GM12878 (cell line): ENCODE data around the gene MYO1E. TPM values are rescaled to one million over a fixed set of nuclear protein-coding genes. Genes with fewer than 3 reads are reported as not detected.
A peak's percentile ranks its signal among the peaks of the same experiment; 100 is the strongest.
"Not testable (repeated sequence)": the region's sequence is repeated elsewhere in the genome, so short reads cannot be mapped to it uniquely, and the experiment has no call there.

Experiments used
- ATAC-seq: fragments of 200-7000 bp; cut with Tn5 transposase; 3 replicates; pipeline ENCODE4 v1.9.1; 2020; ENCODE audit warnings: mild to moderate bottlenecking, moderate library complexity
- BruUV-seq: library from RNA; stranded (reverse); fragments of 400-500 nt; replicated peaks from 2 replicates; lab custom pipeline; 2021; lab: Mats Ljungman, UMichigan
- CTCF ChIA-PET: fragments of 300-600 bp; sonication (Branson Sonifier 250); formaldehyde crosslinking; extraction: SDS; loops from one replicate; lab custom pipeline; 2021; ENCODE audit warnings: inconsistent platforms; lab: Yijun Ruan, JAX
- POLR2A ChIA-PET: fragments of 350-600 bp; formaldehyde crosslinking; extraction: SDS; loops from one replicate; lab custom pipeline; 2021; ENCODE audit warnings: inconsistent platforms; lab: Charles Lee
- RAD21 ChIA-PET: fragments of 300-600 bp; sonication (Branson Sonifier 250); formaldehyde crosslinking; loops from one replicate; lab custom pipeline; 2023; ENCODE audit warnings: antibody characterized with exemption; ENCODE audit not compliant: unreplicated experiment; lab: Charles Lee
- SMC1A ChIA-PET: fragments of 300-600 bp; sonication (Branson Sonifier 250); formaldehyde crosslinking; loops from one replicate; lab custom pipeline; 2023; ENCODE audit not compliant: unreplicated experiment, uncharacterized antibody; lab: Charles Lee
- DNase-seq: peaks from one replicate; pipeline ENCODE4 v3.0.0-alpha.2; 2011; ENCODE audit warnings: low read depth, low spot score
- FAIRE-seq: peaks from 3 replicates; lab custom pipeline; 2011; peaks lifted over from hg19 to GRCh38; lab: Jason Lieb, UNC
- H2AFZ ChIP-seq: 2 replicates; pipeline ENCODE4 v1.6.0; 2011; ENCODE audit warnings: low read depth, low read length, control low read depth; ENCODE audit not compliant: control insufficient read depth
- H3K27ac ChIP-seq: 2 replicates; pipeline ENCODE4 v1.5.1; 2011; ENCODE audit warnings: control low read depth; ENCODE audit not compliant: control insufficient read depth, insufficient read depth
- H3K27me3 ChIP-seq, 2 experiments: replicated peaks in 1 of 2; 2 replicates each; pipeline versions ENCODE4 v1.6.0 to v1.6.1; 2011; ENCODE audit warnings: low read length in 1 of 2; ENCODE audit not compliant: control insufficient read depth in 2 of 2, insufficient read depth in 2 of 2
- H3K36me3 ChIP-seq, 2 experiments: 2 replicates each; pipeline ENCODE4 v1.5.1; 2011; ENCODE audit warnings: low read length in 1 of 2; ENCODE audit not compliant: control insufficient read depth in 2 of 2, insufficient read depth in 2 of 2
- H3K4me1 ChIP-seq: 2 replicates; pipeline ENCODE4 v1.6.1; 2011; ENCODE audit warnings: mild to moderate bottlenecking, low read length, moderate library complexity, mixed read lengths; ENCODE audit not compliant: control insufficient read depth, insufficient read depth
- H3K4me2 ChIP-seq: 2 replicates; pipeline ENCODE4 v1.6.0; 2011; ENCODE audit warnings: control low read depth; ENCODE audit not compliant: control insufficient read depth, insufficient read depth
- H3K4me3 ChIP-seq: fragments of 200-600 bp; sonication (generic); 2 replicates; pipeline ENCODE4 v1.5.1; 2016
- H3K79me2 ChIP-seq: 2 replicates; pipeline ENCODE4 v1.6.0; 2011; ENCODE audit warnings: low read length; ENCODE audit not compliant: control insufficient read depth, insufficient read depth
- H3K9ac ChIP-seq: 2 replicates; pipeline ENCODE4 v1.8.0; 2011; ENCODE audit warnings: low read length, control low read depth, mixed read lengths; ENCODE audit not compliant: control insufficient read depth, insufficient read depth
- H3K9me3 ChIP-seq: replicated peaks from 3 replicates; pipeline ENCODE4 v1.5.1; 2011; ENCODE audit warnings: mild to moderate bottlenecking, low read length; ENCODE audit not compliant: control insufficient read depth, insufficient read depth
- H4K20me1 ChIP-seq: 2 replicates; pipeline ENCODE4 v1.6.0; 2011; ENCODE audit not compliant: control insufficient read depth, insufficient read depth
- BACH1 ChIP-seq: fragments of 450-650 bp; IDR thresholded peaks from 2 replicates; pipeline ENCODE4 v1.6.1; 2017; ENCODE audit warnings: mild to moderate bottlenecking, borderline replicate concordance
- IKZF1 ChIP-seq: fragments of 450-650 bp; conservative IDR thresholded peaks from 2 replicates; pipeline ENCODE4 v1.6.1; 2017; ENCODE audit warnings: antibody characterized with exemption, mild to moderate bottlenecking
- NFYA ChIP-seq: IDR thresholded peaks from 2 replicates; pipeline ENCODE4 v1.6.1; 2011; ENCODE audit warnings: low read depth, mild to moderate bottlenecking, low read length, improper control_type of control experiment, borderline replicate concordance
- WGBS: methylation state at CpG from one replicate; pipeline ENCODE4 v1.1.6; 2016; ENCODE audit warnings: low lambda C conversion rate; ENCODE audit not compliant: insufficient replicate concordance, insufficient coverage; ENCODE audit errors: missing lambda C conversion rate; 5-methylcytosine and 5-hydroxymethylcytosine counted together
- in situ Hi-C: fragments of 300-500 bp; cut with MboI; formaldehyde crosslinking; loops from 9 replicates; pipeline ENCODE4 v1.14.3; 2018; ENCODE audit warnings: mixed read lengths
- intact Hi-C: fragments of 100-400 bp; cut with micrococcal nuclease; formaldehyde crosslinking; loops from one replicate; pipeline ENCODE4 v1.14.2; 2022; ENCODE audit not compliant: unreplicated experiment
- polyA plus RNA-seq, 11 experiments: library from polyadenylated mRNA; depleted of rRNA in 4 of 11; unstranded in 6 of 11; stranded (reverse) in 5 of 11; fragments of >200 nt; fragmentation: Nextera tagmentation in 4 of 11; fragmentation: Illumina TruSeq in 1 of 11; extraction: Ambion mirVana in 4 of 11; extraction: Trizol in 1 of 11; gene quantifications; 1 replicate in 1 of 11; 2 replicates in 10 of 11; pipeline versions ENCODE4 v1.2.1 to v1.2.3, GENCODE V29; 2011 to 2016; ENCODE audit warnings: inconsistent platforms in 2 of 11, missing spikeins in 2 of 11, low read depth in 1 of 11
- total RNA-seq, 4 experiments: library from RNA; depleted of rRNA in 3 of 4; stranded (reverse); fragments of >200 nt in 3 of 4; fragmentation: Illumina TruSeq in 1 of 4; extraction: Trizol in 1 of 4; gene quantifications; 2 replicates each; pipeline versions ENCODE4 v1.2.1 to v1.2.3, GENCODE V29; 2013 to 2021

Gene MYO1E
- total and polyA plus RNA-seq, 10 of the 15 experiments (the other 5 are each of a cell fraction or from before 2014, with no cell fraction given) = 10.3 to 266 (median 64.9) TPM

DNA sequence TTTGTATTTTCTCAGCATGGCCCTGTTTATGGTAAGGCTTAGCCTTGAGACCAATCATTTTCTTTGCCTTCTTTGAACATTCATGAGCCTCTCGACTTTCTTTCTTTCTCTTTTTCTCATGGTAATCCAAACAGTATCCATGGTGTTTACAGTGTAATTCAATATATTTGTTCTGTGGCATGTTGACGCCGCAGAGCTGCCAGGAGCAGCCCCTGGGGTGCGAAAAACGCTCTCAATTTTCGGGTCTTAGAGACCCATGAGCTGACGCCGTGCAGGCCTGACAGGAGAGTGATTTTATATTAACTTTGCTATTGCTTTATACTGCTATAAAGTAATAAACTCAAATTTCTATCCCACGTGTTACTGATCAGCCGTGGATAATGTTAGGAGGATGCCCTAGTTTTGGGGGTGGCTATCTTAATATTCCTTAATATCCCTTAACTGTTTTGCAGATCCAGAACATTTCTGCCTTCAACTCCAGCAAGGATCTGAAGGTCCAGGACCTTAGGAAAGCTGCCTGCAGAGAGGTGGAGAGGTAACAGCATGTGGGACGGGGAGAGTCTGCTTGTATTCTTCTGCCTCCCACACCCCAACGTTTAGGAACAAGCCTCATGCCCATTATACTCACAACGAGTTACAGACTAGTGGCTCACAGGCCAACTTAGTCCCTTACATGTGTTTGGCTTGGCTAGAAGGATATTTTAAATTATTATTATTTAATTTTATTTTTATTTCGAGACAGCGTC lies 29.3 kb upstream of the MYO1E start:
- Histone ChIP-seq H3K4me1 (peaks cover 63% of the 10 kb centered on the region), H3K79me2 (no peaks in the 10 kb centered on the region; the same call in none of the 2 replicates)
- no peak for FAIRE-seq
- SMC1A ChIA-PET = interaction anchor here (6.4 kb wide), 1 partner anchor 10 kb away, joined by 67 read pairs; no protein-coding TSS in a partner anchor
- POLR2A ChIA-PET = interaction anchor here (0.7 kb wide), 1 partner anchor 42 kb away, joined by 7 read pairs; no protein-coding TSS in a partner anchor
- CTCF ChIA-PET = interaction anchor here (1.1 kb wide), 1 partner anchor 155 kb away, joined by 3 read pairs; no protein-coding TSS in a partner anchor
- no TSS peak for BruUV-seq
- no peak for ATAC-seq
- no peak for TF ChIP-seq IKZF1
- TF ChIP-seq BACH1 = no peak
- no peak for TF ChIP-seq NFYA
- TF ChIP-seq, all 136 proteins: peak for 0
- in situ Hi-C loops (no loop called here), intact Hi-C loops (no loop called here)
- WGBS = 87% methylated on average over 15 of the region's 15 CpGs
- no peak overlapping the region for H3K4me3 ChIP-seq
- H3K27me3 ChIP-seq = no peaks in the 10 kb centered on the region
- no peak for DNase-seq
- peak overlapping the region; percentile 81; the same call in 1 of the 2 replicates for H3K4me2 ChIP-seq
- peak overlapping the region; percentile 3; the same call in 1 of the 2 replicates for H3K27ac ChIP-seq
- H3K9me3 ChIP-seq = no peaks in the 10 kb centered on the region
- H2AFZ ChIP-seq = no peak overlapping the region
- no peak overlapping the region for H3K9ac ChIP-seq
- RAD21 ChIA-PET = interaction anchor here (0.7 to 1.3 kb wide), 2 partner anchors 8 to 80 kb away, joined by 4 to 5 read pairs; no protein-coding TSS in a partner anchor
- H3K36me3 ChIP-seq = no peaks in the 10 kb centered on the region
- H4K20me1 ChIP-seq = no peaks in the 10 kb centered on the region

DNA sequence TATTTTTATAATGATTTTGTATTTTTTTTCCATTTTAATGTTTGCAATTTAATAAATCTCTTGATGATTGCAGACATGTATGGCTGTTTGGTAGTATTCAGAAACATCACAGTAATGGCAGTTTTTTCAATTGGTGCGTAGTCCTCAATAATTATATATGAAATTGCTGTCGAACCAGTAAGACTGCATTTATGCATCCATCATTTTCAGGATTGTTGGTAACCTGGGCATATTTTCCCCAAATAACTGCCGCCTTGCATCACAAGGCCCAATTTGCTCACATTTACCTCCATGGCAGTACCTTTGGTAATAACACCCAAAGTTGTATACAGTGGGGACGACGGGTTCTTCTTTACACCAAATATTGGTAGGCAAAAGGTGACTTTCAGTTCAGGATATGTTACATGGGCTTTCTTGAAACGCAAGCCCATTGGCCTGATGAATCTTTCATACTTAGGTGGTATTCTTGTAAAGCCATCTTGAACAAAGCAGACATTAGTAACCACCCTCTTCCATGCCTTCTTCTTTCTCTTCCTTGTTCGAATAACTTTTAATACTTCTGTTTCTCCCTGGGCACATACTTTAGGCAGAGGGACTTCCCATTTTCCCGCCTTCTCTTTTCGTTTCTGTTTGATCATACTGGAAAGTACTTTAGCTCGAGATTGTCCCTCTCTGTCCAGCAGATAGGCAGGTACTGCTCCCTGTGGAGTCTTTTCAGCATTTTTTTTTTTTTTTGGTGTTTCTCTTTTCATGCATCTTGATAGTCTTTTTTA lies 28.6 kb upstream of the MYO1E start:
- DNase-seq, H3K79me2 ChIP-seq, H3K9ac ChIP-seq, in situ Hi-C loops, ATAC-seq, H3K27me3 ChIP-seq, H2AFZ ChIP-seq, H4K20me1 ChIP-seq, BruUV-seq, H3K36me3 ChIP-seq, H3K9me3 ChIP-seq, H3K4me3 ChIP-seq, intact Hi-C loops: not testable (repeated sequence)
- ChIA-PET CTCF (interaction anchor here (1.1 to 2.8 kb wide), 2 partner anchors 9 to 154 kb away, joined by 3 to 24 read pairs; no protein-coding TSS in a partner anchor), POLR2A (interaction anchor here (0.6 to 3.2 kb wide), 3 partner anchors 10 to 27 kb away, joined by 3 to 21 read pairs (median 6); no protein-coding TSS in a partner anchor), SMC1A (interaction anchor here (1.1 to 6.4 kb wide), 4 partner anchors 7 to 27 kb away, joined by 3 to 67 read pairs (median 8); no protein-coding TSS in a partner anchor), RAD21 (interaction anchor here (0.7 to 6.6 kb wide), 5 partner anchors 9 to 100 kb away, joined by 3 to 78 read pairs (median 4); no protein-coding TSS in a partner anchor)
- Histone ChIP-seq H3K27ac (peak overlapping the region; percentile 87; the same call in 1 of the 2 replicates), H3K4me2 (peak overlapping the region; percentile 81; the same call in 1 of the 2 replicates), H3K4me1 (peaks cover 59% of the 10 kb centered on the region)
- whole genome bisulfite sequencing = 94% methylated on average over 10 of the region's 10 CpGs
- peak; percentile 52 for FAIRE-seq
